GM19328 (cell line): Measurements from ENCODE around the gene DEFB112.
A peak's percentile ranks its signal among the peaks of the same experiment; 100 is the strongest.

Source experiments
- ATAC-seq: cut with Tn5 transposase; IDR thresholded peaks from one replicate; pipeline ENCODE4 v1.9.1; 2021; ENCODE audit warnings: mild to moderate bottlenecking, moderate library complexity; ENCODE audit not compliant: unreplicated experiment

The DEFB112 gene

GRCh38 chr6:50049829-50050228 lies at the start of gene DEFB112:
DEFB112 (minus strand) TSS chr6:50049929; CDS start chr6:50049869, 60 bp downstream.
- ATAC-seq, result no peak

- ATAC-seq, result no peak
Measured at GRCh38 chr6:50098641-50098993, 48.9 kb upstream of the DEFB112 start.

- no peak for ATAC-seq
Measured at GRCh38 chr6:50097966-50098640, 48.4 kb upstream of the DEFB112 start.

- no peak for ATAC-seq
Measured at GRCh38 chr6:50096296-50096695, 46.6 kb upstream of the DEFB112 start.

GRCh38 chr6:50093938-50094272 lies 44.2 kb upstream of the DEFB112 start:
- no peak for ATAC-seq

- ATAC-seq, result no peak
Measured at GRCh38 chr6:50093116-50093937, 43.6 kb upstream of the DEFB112 start.

- ATAC-seq, result no peak
Measured at GRCh38 chr6:50091641-50092040, 41.9 kb upstream of the DEFB112 start.

GRCh38 chr6:50089911-50090310 lies 40.2 kb upstream of the DEFB112 start:
- ATAC-seq, result no peak

- no peak for ATAC-seq
Measured at GRCh38 chr6:50087231-50087954, 37.7 kb upstream of the DEFB112 start.

GRCh38 chr6:50077385-50077784 lies 27.7 kb upstream of the DEFB112 start:
- ATAC-seq, result no peak

GRCh38 chr6:50076431-50076830 lies 26.7 kb upstream of the DEFB112 start:
- ATAC-seq, result no peak

- no peak for ATAC-seq
Measured at GRCh38 chr6:50071921-50072320, 22.2 kb upstream of the DEFB112 start.

GRCh38 chr6:50070101-50070500 lies 20.4 kb upstream of the DEFB112 start:
- ATAC-seq, result no peak

GRCh38 chr6:50062051-50062450 lies 12.3 kb upstream of the DEFB112 start:
- no peak for ATAC-seq

GRCh38 chr6:50056242-50056641 lies 6.5 kb upstream of the DEFB112 start:
- ATAC-seq, result no peak

GRCh38 chr6:50047026-50047425 lies 2.7 kb downstream of the DEFB112 start:
- ATAC-seq, result no peak

GRCh38 chr6:50030777-50031562 lies 18.8 kb downstream of the DEFB112 start:
- ATAC-seq, result peak; percentile 82

- no peak for ATAC-seq
Measured at GRCh38 chr6:50030350-50030749, 19.4 kb downstream of the DEFB112 start.

- no peak for ATAC-seq
Measured at GRCh38 chr6:50025258-50025657, 24.5 kb downstream of the DEFB112 start.

GRCh38 chr6:50021894-50022293 lies 27.8 kb downstream of the DEFB112 start, which contains the start of gene DEFB110:
DEFB110 (minus strand) TSS chr6:50021994; CDS start chr6:50021935, 59 bp downstream.
- no peak for ATAC-seq

- no peak for ATAC-seq
Measured at GRCh38 chr6:50007819-50008218, 41.9 kb downstream of the DEFB112 start.
